ENCODE measurements around the gene TBC1D22B. TPM values are rescaled to one million over a fixed set of nuclear protein-coding genes. Genes with fewer than 3 reads are reported as not detected.
"Not testable (repeated sequence)": the region's sequence is repeated elsewhere in the genome, so short reads cannot be mapped to it uniquely, and the experiment has no call there.

Gene TBC1D22B
- total RNA-seq, 2 donors from 2014 or later, result 7.7 to 11.6 TPM

DNA sequence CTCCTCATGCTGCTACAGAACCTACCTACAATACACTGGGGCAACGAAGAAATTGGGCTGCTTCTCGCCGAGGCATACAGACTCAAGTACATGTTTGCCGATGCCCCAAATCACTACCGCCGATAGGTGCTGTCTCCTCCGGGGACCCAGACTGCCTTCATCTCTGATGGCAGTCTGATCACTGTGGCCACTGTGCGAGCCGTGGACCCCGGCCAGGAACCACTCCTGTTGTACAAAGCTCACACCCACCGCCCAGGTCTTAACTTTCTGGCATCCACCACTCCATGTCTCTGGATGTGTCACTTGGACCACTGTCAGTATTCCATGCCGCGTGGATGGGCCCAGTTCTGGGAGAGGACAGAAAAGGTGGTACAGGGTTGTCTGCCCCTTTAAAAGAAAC, 73.5 kb downstream of the TBC1D22B start:
- H3K36me3 ChIP-seq, result peaks cover 24% of the 10 kb centered on the region
- DNase-seq (ENCODE audit: low spot score) (no peak), ATAC-seq (ENCODE audit: insufficient number of reproducible peaks, low FRiP score, low read depth) (no peak)
- TF ChIP-seq, protein P1, sequence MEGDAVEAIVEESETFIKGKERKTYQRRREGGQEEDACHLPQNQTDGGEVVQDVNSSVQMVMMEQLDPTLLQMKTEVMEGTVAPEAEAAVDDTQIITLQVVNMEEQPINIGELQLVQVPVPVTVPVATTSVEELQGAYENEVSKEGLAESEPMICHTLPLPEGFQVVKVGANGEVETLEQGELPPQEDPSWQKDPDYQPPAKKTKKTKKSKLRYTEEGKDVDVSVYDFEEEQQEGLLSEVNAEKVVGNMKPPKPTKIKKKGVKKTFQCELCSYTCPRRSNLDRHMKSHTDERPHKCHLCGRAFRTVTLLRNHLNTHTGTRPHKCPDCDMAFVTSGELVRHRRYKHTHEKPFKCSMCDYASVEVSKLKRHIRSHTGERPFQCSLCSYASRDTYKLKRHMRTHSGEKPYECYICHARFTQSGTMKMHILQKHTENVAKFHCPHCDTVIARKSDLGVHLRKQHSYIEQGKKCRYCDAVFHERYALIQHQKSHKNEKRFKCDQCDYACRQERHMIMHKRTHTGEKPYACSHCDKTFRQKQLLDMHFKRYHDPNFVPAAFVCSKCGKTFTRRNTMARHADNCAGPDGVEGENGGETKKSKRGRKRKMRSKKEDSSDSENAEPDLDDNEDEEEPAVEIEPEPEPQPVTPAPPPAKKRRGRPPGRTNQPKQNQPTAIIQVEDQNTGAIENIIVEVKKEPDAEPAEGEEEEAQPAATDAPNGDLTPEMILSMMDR (IDR thresholded peaks at IDR 0.05), result no peak
- no peaks in the 10 kb centered on the region for H3K27me3 ChIP-seq (replicated peaks; ENCODE audit: insufficient read depth)
- H3K4me1 ChIP-seq (ENCODE audit: control insufficient read depth in 1 of 2, low read depth in 2 of 2), result no peaks in the 10 kb centered on the region
- H3K4me3 ChIP-seq, result no peak overlapping the region
- H3K9me3 ChIP-seq, result no peaks in the 10 kb centered on the region
- H3K27ac ChIP-seq, result no peak overlapping the region

DNA sequence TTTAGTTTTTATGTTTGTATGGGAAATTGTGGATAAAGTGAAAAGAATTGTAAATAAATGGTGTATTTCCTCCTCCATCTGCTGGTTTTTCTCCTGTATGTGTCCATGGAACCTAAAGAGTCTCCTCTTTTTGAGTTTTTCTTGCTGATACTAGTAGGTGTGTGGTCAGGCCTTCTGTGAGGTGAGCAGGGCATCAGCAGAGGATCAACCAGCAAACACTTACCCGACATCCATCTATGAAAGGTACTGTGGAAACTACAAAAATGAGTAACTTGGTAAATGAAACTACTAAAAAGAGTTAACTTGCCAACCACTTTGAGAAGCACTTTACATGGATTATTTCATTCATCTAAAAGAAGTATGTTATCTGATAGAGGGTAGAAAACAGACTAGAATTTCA, 75.3 kb downstream of the TBC1D22B start:
- no peak for DNase-seq (ENCODE audit: low spot score)
- no peak overlapping the region for H3K27ac ChIP-seq
- no peak overlapping the region for H3K4me3 ChIP-seq
- no peaks in the 10 kb centered on the region for H3K9me3 ChIP-seq
- no peaks in the 10 kb centered on the region for H3K27me3 ChIP-seq (replicated peaks; ENCODE audit: insufficient read depth)
- TF ChIP-seq, protein P1 (IDR thresholded peaks at IDR 0.05), result no peak
- no peak for ATAC-seq (ENCODE audit: insufficient number of reproducible peaks, low FRiP score, low read depth)
- no peaks in the 10 kb centered on the region for H3K4me1 ChIP-seq (ENCODE audit: control insufficient read depth in 1 of 2, low read depth in 2 of 2)
- H3K36me3 ChIP-seq, result peaks cover 24% of the 10 kb centered on the region

GRCh38 chr6:37334047-37334446, 76.5 kb downstream of the TBC1D22B start:
- Histone ChIP-seq H3K9me3 (no peaks in the 10 kb centered on the region), H3K27ac (no peak overlapping the region), H3K36me3 (peaks cover 24% of the 10 kb centered on the region), H3K4me3 (no peak overlapping the region), H3K27me3 (replicated peaks; ENCODE audit: insufficient read depth) (no peaks in the 10 kb centered on the region), H3K4me1 (ENCODE audit: control insufficient read depth in 1 of 2, low read depth in 2 of 2) (no peaks in the 10 kb centered on the region)
- DNase-seq (ENCODE audit: low spot score) (no peak), ATAC-seq (ENCODE audit: insufficient number of reproducible peaks, low FRiP score, low read depth) (no peak)
- TF ChIP-seq, protein P1 (IDR thresholded peaks at IDR 0.05), result no peak

GRCh38 chr6:37338317-37338716, 80.7 kb downstream of the TBC1D22B start:
- H3K36me3 ChIP-seq; DNase-seq (ENCODE audit: low spot score); H3K27ac ChIP-seq; ATAC-seq (ENCODE audit: insufficient number of reproducible peaks, low FRiP score, low read depth); H3K4me3 ChIP-seq; H3K9me3 ChIP-seq; H3K27me3 ChIP-seq (replicated peaks; ENCODE audit: insufficient read depth): not testable (repeated sequence)
- H3K4me1 ChIP-seq (ENCODE audit: control insufficient read depth in 1 of 2, low read depth in 2 of 2), result peaks cover 0 to 12% of the 10 kb centered on the region in 2 donors

GRCh38 chr6:37338745-37339255, 81.2 kb downstream of the TBC1D22B start:
- no peak for ATAC-seq (ENCODE audit: insufficient number of reproducible peaks, low FRiP score, low read depth)
- DNase-seq (ENCODE audit: low spot score), result no peak
- no peaks in the 10 kb centered on the region for H3K9me3 ChIP-seq
- H3K27ac ChIP-seq, result no peak overlapping the region
- H3K4me3 ChIP-seq, result no peak overlapping the region
- no peaks in the 10 kb centered on the region for H3K27me3 ChIP-seq (replicated peaks; ENCODE audit: insufficient read depth)
- TF ChIP-seq, protein P1 (IDR thresholded peaks at IDR 0.05), result no peak
- H3K4me1 ChIP-seq (ENCODE audit: control insufficient read depth in 1 of 2, low read depth in 2 of 2), result peaks cover 0 to 12% of the 10 kb centered on the region in 2 donors
- H3K36me3 ChIP-seq, result no peaks in the 10 kb centered on the region

Data from thoracic aorta (tissue), 2 donors.